GM12891 (cell line): ENCODE measurements around the gene CCDC177.

ENCODE experiments used
- PAX5 ChIP-seq: IDR thresholded peaks from 2 replicates; pipeline ENCODE4 v1.6.1; 2011; ENCODE audit warnings: low read length, moderate library complexity, mild to moderate bottlenecking; ENCODE audit not compliant: insufficient read depth, severe bottlenecking
- POLR2A ChIP-seq: IDR thresholded peaks from 2 replicates; pipeline ENCODE4 v1.6.1; 2011; ENCODE audit warnings: low read depth, low read length, control low read depth
- POLR2AphosphoS5 ChIP-seq: IDR thresholded peaks from 2 replicates; pipeline ENCODE4 v1.6.1; 2011; ENCODE audit warnings: low read depth, low read length, control low read depth
- POU2F2 ChIP-seq: IDR thresholded peaks from 2 replicates; pipeline ENCODE4 v1.6.1; 2011; ENCODE audit warnings: low read depth, mild to moderate bottlenecking, control low read depth, low read length, moderate library complexity
- SPI1 ChIP-seq: IDR thresholded peaks from 2 replicates; pipeline ENCODE4 v1.6.1; 2011; ENCODE audit warnings: low read depth, low read length, control low read depth
- TAF1 ChIP-seq: IDR thresholded peaks from 2 replicates; pipeline ENCODE4 v1.6.1; 2011; ENCODE audit warnings: low read depth, low read length, control low read depth

DNA sequence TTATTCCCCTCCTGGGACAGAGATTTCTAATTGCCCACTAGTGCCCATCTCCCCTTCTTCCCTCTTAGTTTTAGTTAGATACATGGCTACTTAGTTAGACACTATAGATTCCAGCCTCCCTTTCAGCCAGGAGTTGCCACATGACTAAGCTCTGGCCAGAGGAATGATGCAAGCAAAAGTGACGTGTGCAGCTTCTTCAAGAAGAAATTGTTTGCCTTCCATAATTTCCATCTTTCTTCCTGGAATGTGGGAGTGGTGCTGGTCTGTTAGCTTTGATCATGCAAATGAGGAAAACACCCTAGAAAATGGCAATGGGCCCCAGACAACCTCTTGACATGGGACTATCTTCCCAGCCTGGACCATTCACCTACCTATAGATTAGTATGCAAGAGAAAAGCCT is 21.4 kb downstream of the CCDC177 start:
- TF ChIP-seq POLR2A = no peak
- TF ChIP-seq SPI1 = no peak
- no peak for TF ChIP-seq POU2F2
- TF ChIP-seq POLR2AphosphoS5 = no peak
- TF ChIP-seq TAF1 = no peak
- TF ChIP-seq PAX5 = no peak
